ENCODE results near the gene DIDO1. TPM values are rescaled to one million over a fixed set of nuclear protein-coding genes. Genes with fewer than 3 reads are reported as not detected.

Gene DIDO1
- total and polyA plus RNA-seq, 2 of the 13 experiments (the other 11 are each of a cell fraction or from before 2014, with no cell fraction given): 75.0 to 75.1 TPM

DNA sequence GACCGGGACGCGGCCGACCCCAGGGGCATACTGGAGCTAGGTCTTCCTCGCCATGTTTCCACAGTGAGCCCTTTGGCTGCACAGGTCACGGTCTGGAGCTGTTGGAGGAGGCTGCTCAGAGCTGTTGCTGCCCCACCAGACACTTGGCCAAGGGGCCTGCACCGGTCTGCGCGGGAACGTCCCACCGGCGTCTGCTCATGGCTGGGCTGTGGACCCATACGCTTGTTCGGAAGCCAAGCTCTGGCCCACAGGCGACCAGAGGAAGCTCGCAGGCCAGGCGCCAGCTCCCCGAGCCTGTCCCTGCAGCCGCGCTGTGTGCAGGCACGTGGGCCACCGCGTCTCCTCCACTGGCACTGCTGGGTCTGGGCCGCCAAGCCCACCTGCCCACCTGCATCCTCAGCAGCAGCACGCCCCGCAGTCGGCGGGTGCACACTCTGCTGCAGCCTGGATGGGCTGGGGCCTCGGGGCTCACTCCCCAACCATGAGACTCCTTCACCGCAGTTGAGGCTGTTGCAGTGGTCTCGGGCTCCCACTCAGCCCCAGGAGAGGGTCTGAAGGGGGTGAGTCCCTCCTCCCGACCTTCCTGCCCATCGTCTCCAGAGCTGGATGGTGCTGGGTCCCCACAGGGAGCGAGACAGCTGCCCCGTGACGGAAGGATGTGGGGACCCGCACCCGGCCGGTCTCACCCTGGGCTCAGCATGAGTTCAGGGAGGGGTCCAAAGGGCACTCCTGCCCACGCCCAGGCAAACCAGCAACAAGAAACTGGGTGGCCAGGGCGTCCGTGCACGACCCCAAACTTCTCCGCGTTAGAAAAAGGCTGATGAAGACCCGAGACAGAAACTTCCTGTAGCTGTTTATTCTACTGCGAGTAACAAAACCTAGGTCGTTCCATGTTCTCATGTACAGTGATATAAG, 49.1 kb downstream of the DIDO1 start (continued):
- TF ChIP-seq THAP9 (CRISPR knock-in tag; IDR thresholded peaks at IDR 0.05; ENCODE audit: borderline replicate concordance) (peak; percentile 75; the same call in 1 of the 2 replicates), AGO1 (IDR thresholded peaks at IDR 0.05; ENCODE audit: low read depth, low read length, poor library complexity, severe bottlenecking) (no peak), ZNF264 (CRISPR knock-in tag; IDR thresholded peaks at IDR 0.05) (no peak), EHMT2 (IDR thresholded peaks at IDR 0.05; ENCODE audit: borderline replicate concordance, low read depth, low read length) (no peak), ZNF703 (CRISPR knock-in tag; IDR thresholded peaks at IDR 0.05; ENCODE audit: borderline replicate concordance) (no peak), ELF3 (CRISPR knock-in tag; IDR thresholded peaks at IDR 0.05) (peak; percentile 20; the same call in 1 of the 2 replicates), ARNT2 (CRISPR knock-in tag; IDR thresholded peaks at IDR 0.05; ENCODE audit: low read depth) (no peak), CENPX (CRISPR knock-in tag; IDR thresholded peaks at IDR 0.05) (no peak), NPAS2 (CRISPR knock-in tag; IDR thresholded peaks at IDR 0.05; ENCODE audit: borderline replicate concordance) (no peak), ZBTB38 (CRISPR knock-in tag; IDR thresholded peaks at IDR 0.05) (peak; percentile 99), ZNF674 (CRISPR knock-in tag; IDR thresholded peaks at IDR 0.05; ENCODE audit: low read depth) (no peak), KAT7 (CRISPR knock-in tag; IDR thresholded peaks at IDR 0.05; ENCODE audit: borderline replicate concordance) (no peak), DDIT3 (CRISPR knock-in tag; IDR thresholded peaks at IDR 0.05) (no peak), ZNF644 (CRISPR knock-in tag; IDR thresholded peaks at IDR 0.05; ENCODE audit: low read depth) (no peak), MXD3 (CRISPR knock-in tag; IDR thresholded peaks at IDR 0.05) (no peak), EEA1 (CRISPR knock-in tag; IDR thresholded peaks at IDR 0.05; ENCODE audit: borderline replicate concordance) (no peak), ZFP82 (CRISPR knock-in tag; IDR thresholded peaks at IDR 0.05; ENCODE audit: borderline replicate concordance) (0 out of 2 replicates have a peak, but pooled peaks have one; percentile 39), ZNF552 (CRISPR knock-in tag; IDR thresholded peaks at IDR 0.05; ENCODE audit: borderline replicate concordance) (no peak), REL (CRISPR knock-in tag; conservative IDR thresholded peaks at IDR 0.05) (no peak), NFRKB (IDR thresholded peaks at IDR 0.05) (no peak), DZIP1 (CRISPR knock-in tag; IDR thresholded peaks at IDR 0.05) (no peak)
- TF ChIP-seq, protein P1, sequence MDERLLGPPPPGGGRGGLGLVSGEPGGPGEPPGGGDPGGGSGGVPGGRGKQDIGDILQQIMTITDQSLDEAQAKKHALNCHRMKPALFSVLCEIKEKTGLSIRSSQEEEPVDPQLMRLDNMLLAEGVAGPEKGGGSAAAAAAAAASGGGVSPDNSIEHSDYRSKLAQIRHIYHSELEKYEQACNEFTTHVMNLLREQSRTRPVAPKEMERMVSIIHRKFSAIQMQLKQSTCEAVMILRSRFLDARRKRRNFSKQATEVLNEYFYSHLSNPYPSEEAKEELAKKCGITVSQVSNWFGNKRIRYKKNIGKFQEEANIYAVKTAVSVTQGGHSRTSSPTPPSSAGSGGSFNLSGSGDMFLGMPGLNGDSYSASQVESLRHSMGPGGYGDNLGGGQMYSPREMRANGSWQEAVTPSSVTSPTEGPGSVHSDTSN (CRISPR knock-in tag; IDR thresholded peaks at IDR 0.05): no peak

Measured in HepG2 (cell line).